Smooth muscle cell (in vitro differentiated cells): ENCODE data around the gene PEX11G. TPM values are rescaled to one million over a fixed set of nuclear protein-coding genes. Genes with fewer than 3 reads are reported as not detected.

Source experiments
- DNase-seq: peaks from one replicate; lab custom pipeline; 2025; ENCODE audit not compliant: unreplicated experiment; lab: John Stamatoyannopoulos, UW
- H2AFZ ChIP-seq: fragments of 200-600 bp; sonication (generic); 2 replicates; pipeline ENCODE4 v1.6.0; 2016; ENCODE audit warnings: antibody characterized with exemption, low read depth, mild to moderate bottlenecking
- H3F3A ChIP-seq: fragments of 200-600 bp; sonication (generic); 2 replicates; pipeline ENCODE4 v1.6.0; 2017; ENCODE audit warnings: antibody characterized with exemption, low read depth
- H3K27ac ChIP-seq: fragments of 200-600 bp; sonication (generic); 2 replicates; pipeline ENCODE4 v1.5.1; 2016; ENCODE audit warnings: low read depth, mild to moderate bottlenecking
- H3K27me3 ChIP-seq: fragments of 200-600 bp; sonication (generic); 2 replicates; pipeline ENCODE4 v1.6.1; 2016; ENCODE audit warnings: low read depth, mild to moderate bottlenecking
- H3K36me3 ChIP-seq: fragments of 200-600 bp; sonication (generic); 2 replicates; pipeline ENCODE4 v1.5.1; 2016; ENCODE audit warnings: low read depth
- H3K4me1 ChIP-seq: fragments of 200-600 bp; sonication (generic); 2 replicates; pipeline ENCODE4 v1.5.1; 2016; ENCODE audit warnings: low read depth
- H3K4me2 ChIP-seq: fragments of 200-600 bp; sonication (generic); 2 replicates; pipeline ENCODE4 v1.6.0; 2016; ENCODE audit warnings: mild to moderate bottlenecking
- H3K4me3 ChIP-seq: fragments of 200-600 bp; sonication (generic); 2 replicates; pipeline ENCODE4 v1.5.1; 2016; ENCODE audit warnings: mild to moderate bottlenecking
- H3K79me2 ChIP-seq: fragments of 200-600 bp; sonication (generic); 2 replicates; pipeline ENCODE4 v1.6.0; 2016; ENCODE audit warnings: low read depth, mild to moderate bottlenecking
- H3K9ac ChIP-seq: fragments of 200-600 bp; sonication (generic); 2 replicates; pipeline ENCODE4 v1.6.0; 2016; ENCODE audit warnings: low read depth
- H3K9me3 ChIP-seq: fragments of 200-600 bp; sonication (generic); replicated peaks from 2 replicates; pipeline ENCODE4 v1.5.1; 2016; ENCODE audit warnings: low read depth
- H4K20me1 ChIP-seq: fragments of 200-600 bp; sonication (generic); 2 replicates; pipeline ENCODE4 v1.6.0; 2016; ENCODE audit warnings: low read depth
- WGBS: methylation state at CpG from one replicate; pipeline ENCODE4 v1.1.7; 2016; ENCODE audit warnings: low lambda C conversion rate; 5-methylcytosine and 5-hydroxymethylcytosine counted together
- polyA plus RNA-seq: library from polyadenylated mRNA; unstranded; fragments of >200 nt; fragmentation: Nextera tagmentation; extraction: Ambion mirVana; gene quantifications from 2 replicates; pipeline ENCODE4 v1.2.1, GENCODE V29; 2016
- total RNA-seq: library from RNA; depleted of rRNA; stranded (reverse); fragments of >200 nt; gene quantifications from 2 replicates; pipeline ENCODE4 v1.2.3, GENCODE V29; 2014
- TF ChIP-seq, protein P1 (sequence below): fragments of 200-600 bp; sonication (generic); IDR thresholded peaks from 2 replicates; pipeline ENCODE4 v1.5.1; 2017; ENCODE audit warnings: borderline replicate concordance, mild to moderate bottlenecking, antibody characterized with exemption; ENCODE audit not compliant: insufficient read depth, poor library complexity, severe bottlenecking

Gene PEX11G
- total and polyA plus RNA-seq, 2 experiments from 2014 or later, result 4.3 TPM; not detected in 1

DNA sequence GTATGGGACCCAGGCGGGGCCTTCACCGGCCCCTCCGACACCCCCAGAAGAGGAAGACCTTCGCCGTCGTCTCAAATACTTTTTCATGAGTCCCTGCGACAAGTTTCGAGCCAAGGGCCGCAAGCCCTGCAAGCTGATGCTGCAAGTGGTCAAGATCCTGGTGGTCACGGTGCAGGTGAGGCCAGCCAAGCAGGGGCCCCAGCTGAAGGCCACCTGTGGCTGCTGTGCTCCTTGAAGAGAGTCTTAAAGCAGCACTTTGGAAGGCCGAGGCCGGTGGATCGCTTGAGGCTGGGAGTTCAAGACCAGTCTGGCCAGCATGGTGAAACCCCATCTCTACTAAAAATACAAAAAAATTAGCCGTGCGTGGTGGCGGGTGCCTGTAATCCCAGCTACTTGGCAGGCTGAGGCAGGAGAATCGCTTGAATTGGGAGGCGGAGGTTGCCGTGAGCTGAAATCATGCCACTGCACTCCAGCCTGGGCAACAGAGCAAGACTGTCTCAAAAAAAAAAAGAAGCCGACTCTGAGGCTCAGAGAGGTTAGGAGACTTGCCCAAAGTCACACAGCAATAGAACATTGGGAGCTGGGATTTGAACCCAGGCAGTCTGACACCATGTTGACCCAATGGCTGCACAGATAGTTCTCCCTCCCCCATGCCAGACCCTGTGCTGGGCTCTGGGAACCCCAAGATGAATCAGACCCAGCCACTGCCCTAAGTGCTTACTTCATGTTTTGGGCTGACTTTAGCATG is 36.3 kb upstream of the PEX11G start:
- H3K27ac ChIP-seq, result no peak overlapping the region
- H3K9me3 ChIP-seq, result no peaks in the 10 kb centered on the region
- WGBS, result 98% methylated on average over 20 of the region's 20 CpGs
- H3K4me1 ChIP-seq, result peaks cover 7% of the 10 kb centered on the region
- H2AFZ ChIP-seq, result no peak overlapping the region
- no peak overlapping the region for H3K4me2 ChIP-seq
- no peaks in the 10 kb centered on the region for H4K20me1 ChIP-seq
- no peak overlapping the region for H3K4me3 ChIP-seq
- no peaks in the 10 kb centered on the region for H3K36me3 ChIP-seq
- no peaks in the 10 kb centered on the region for H3K79me2 ChIP-seq
- no peaks in the 10 kb centered on the region for H3K27me3 ChIP-seq
- no peaks in the 10 kb centered on the region for H3F3A ChIP-seq
- DNase-seq, result no peak
- no peak overlapping the region for H3K9ac ChIP-seq
- TF ChIP-seq, protein P1, sequence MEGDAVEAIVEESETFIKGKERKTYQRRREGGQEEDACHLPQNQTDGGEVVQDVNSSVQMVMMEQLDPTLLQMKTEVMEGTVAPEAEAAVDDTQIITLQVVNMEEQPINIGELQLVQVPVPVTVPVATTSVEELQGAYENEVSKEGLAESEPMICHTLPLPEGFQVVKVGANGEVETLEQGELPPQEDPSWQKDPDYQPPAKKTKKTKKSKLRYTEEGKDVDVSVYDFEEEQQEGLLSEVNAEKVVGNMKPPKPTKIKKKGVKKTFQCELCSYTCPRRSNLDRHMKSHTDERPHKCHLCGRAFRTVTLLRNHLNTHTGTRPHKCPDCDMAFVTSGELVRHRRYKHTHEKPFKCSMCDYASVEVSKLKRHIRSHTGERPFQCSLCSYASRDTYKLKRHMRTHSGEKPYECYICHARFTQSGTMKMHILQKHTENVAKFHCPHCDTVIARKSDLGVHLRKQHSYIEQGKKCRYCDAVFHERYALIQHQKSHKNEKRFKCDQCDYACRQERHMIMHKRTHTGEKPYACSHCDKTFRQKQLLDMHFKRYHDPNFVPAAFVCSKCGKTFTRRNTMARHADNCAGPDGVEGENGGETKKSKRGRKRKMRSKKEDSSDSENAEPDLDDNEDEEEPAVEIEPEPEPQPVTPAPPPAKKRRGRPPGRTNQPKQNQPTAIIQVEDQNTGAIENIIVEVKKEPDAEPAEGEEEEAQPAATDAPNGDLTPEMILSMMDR, result no peak

DNA sequence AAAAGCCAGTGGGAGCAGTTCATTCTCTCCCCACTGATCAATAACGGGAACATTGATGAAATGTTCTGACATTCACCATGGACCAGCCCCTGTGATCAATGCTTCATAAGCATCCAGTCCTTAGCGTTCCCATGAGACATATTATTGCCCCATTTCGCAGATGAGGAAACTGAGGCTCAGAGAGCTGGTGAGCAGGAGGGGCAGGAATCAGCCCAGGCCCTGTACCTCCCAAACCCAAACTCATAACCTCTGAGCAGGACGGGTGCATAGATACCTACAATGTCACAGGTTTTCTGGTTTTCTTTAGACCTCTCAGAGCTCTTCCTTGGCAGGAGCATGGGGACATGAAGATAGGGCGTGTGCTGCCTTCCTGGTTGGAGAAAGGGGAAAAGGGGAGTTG is 35.7 kb upstream of the PEX11G start:
- no peak overlapping the region for H2AFZ ChIP-seq
- no peaks in the 10 kb centered on the region for H3K79me2 ChIP-seq
- no peaks in the 10 kb centered on the region for H3K9me3 ChIP-seq
- H3K4me2 ChIP-seq, result no peak overlapping the region
- no peaks in the 10 kb centered on the region for H4K20me1 ChIP-seq
- H3F3A ChIP-seq, result no peaks in the 10 kb centered on the region
- H3K4me3 ChIP-seq, result no peak overlapping the region
- no peaks in the 10 kb centered on the region for H3K36me3 ChIP-seq
- H3K27ac ChIP-seq, result no peak overlapping the region
- no peak overlapping the region for H3K9ac ChIP-seq
- no peak for DNase-seq
- H3K27me3 ChIP-seq, result no peaks in the 10 kb centered on the region
- H3K4me1 ChIP-seq, result peaks cover 7% of the 10 kb centered on the region
- WGBS, result 97% methylated on average over 5 of the region's 5 CpGs
- TF ChIP-seq, protein P1, result no peak

DNA sequence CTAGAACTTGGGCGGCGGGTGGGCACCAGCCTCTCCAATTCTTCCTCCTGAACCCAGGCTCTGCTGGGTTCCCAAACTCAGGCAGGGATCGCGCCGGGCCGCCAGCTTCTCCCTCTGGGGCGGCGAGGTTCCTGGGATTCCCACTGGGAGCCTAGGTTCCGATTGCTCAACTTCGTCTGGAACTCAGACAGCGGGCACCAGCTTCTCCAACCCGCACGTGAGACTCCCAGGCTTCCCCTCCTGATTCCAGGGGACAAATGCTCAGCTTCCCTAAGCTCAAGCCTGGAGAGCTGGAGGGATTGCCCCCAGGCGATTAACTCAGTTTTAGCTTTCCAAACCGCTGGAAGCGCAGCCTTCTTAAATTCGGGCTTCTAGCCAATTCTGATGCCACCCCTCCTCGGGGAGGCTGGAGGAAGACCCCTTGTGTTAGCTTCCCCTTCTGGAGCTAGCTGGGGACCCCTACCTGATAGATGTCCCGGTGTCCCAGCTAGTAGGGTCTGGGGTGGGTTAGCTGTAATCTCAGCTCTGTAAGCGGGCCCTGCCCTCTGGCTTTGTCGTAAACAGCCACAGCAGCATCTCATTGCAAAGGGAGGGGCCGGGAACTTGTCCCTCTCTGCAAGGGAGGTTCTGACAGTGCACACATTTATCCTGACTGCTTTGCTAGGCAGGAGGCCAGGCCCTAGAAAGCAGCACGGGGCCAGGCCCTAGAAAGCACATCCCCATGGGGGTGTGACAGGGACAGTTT is 34.3 kb upstream of the PEX11G start:
- 18% methylated on average over 23 of the region's 23 CpGs for WGBS
- Histone ChIP-seq H3K4me3 (peak overlapping the region; percentile 74), H3K27me3 (no peaks in the 10 kb centered on the region), H2AFZ (peak overlapping the region; percentile 86), H3K36me3 (no peaks in the 10 kb centered on the region), H4K20me1 (no peaks in the 10 kb centered on the region), H3K27ac (no peak overlapping the region), H3K9ac (peak overlapping the region; percentile 84), H3F3A (no peaks in the 10 kb centered on the region), H3K79me2 (no peaks in the 10 kb centered on the region), H3K9me3 (no peaks in the 10 kb centered on the region), H3K4me1 (peaks cover 7% of the 10 kb centered on the region), H3K4me2 (peak overlapping the region; percentile 100)
- DNase-seq, result no peak
- TF ChIP-seq, protein P1, result no peak
